IMR-90 (cell line): ENCODE results near the gene MUC5B. TPM values are rescaled to one million over a fixed set of nuclear protein-coding genes. Genes with fewer than 3 reads are reported as not detected.
"Not testable (repeated sequence)": the region's sequence is repeated elsewhere in the genome, so short reads cannot be mapped to it uniquely, and the experiment has no call there.

ENCODE experiments used
- ATAC-seq: fragments of 200-7000 bp; cut with Tn5 transposase; 2 replicates; pipeline ENCODE4 v1.9.1; 2020; ENCODE audit warnings: low read depth, mild to moderate bottlenecking, moderate library complexity
- BruUV-seq: library from RNA; stranded (reverse); fragments of 400-500 nt; replicated peaks from 2 replicates; lab custom pipeline; 2021; lab: Mats Ljungman, UMichigan
- CTCF ChIA-PET: fragments of 300-600 bp; formaldehyde crosslinking; extraction: SDS; loops from one replicate; lab custom pipeline; 2021; ENCODE audit warnings: antibody characterized with exemption; lab: Yijun Ruan, JAX
- POLR2A ChIA-PET: fragments of 300-600 bp; sonication (Branson Sonifier 250); formaldehyde crosslinking; loops from one replicate; lab custom pipeline; 2022; ENCODE audit warnings: antibody characterized with exemption; ENCODE audit not compliant: unreplicated experiment; lab: Charles Lee
- DNase-seq: peaks from one replicate; pipeline ENCODE4 v3.0.0; 2013
- H2AFZ ChIP-seq: replicated peaks from 2 replicates; pipeline ENCODE3; 2013; ENCODE audit warnings: low read length, mild to moderate bottlenecking; ENCODE audit not compliant: poor library complexity
- H2AK5ac ChIP-seq: 2 replicates; pipeline ENCODE4 v1.6.1; 2013; ENCODE audit warnings: low read depth, low read length, inconsistent platforms
- H2AK9ac ChIP-seq: replicated peaks from 2 replicates; pipeline ENCODE3; 2013; ENCODE audit warnings: mild to moderate bottlenecking, low read depth, low read length, moderate library complexity; ENCODE audit not compliant: poor library complexity
- H2BK120ac ChIP-seq: 2 replicates; pipeline ENCODE4 v1.6.1; 2013; ENCODE audit warnings: low read depth, low read length, inconsistent platforms
- H2BK15ac ChIP-seq: 3 replicates; pipeline ENCODE4 v1.6.1; 2013; ENCODE audit warnings: low read depth, low read length, inconsistent platforms
- H2BK20ac ChIP-seq: 2 replicates; pipeline ENCODE4 v1.6.1; 2013; ENCODE audit warnings: low read depth, mild to moderate bottlenecking, inconsistent platforms, low read length, moderate library complexity
- H2BK5ac ChIP-seq: 2 replicates; pipeline ENCODE4 v1.6.1; 2013; ENCODE audit warnings: mild to moderate bottlenecking, low read depth, low read length, inconsistent platforms; ENCODE audit not compliant: poor library complexity, severe bottlenecking
- H3K14ac ChIP-seq: replicated peaks from 2 replicates; pipeline ENCODE4 v1.6.1; 2013; ENCODE audit warnings: low read depth, low read length, inconsistent platforms
- H3K18ac ChIP-seq: 2 replicates; pipeline ENCODE4 v1.6.1; 2013; ENCODE audit warnings: low read depth, low read length, control low read depth
- H3K23ac ChIP-seq: 2 replicates; pipeline ENCODE4 v1.6.1; 2013; ENCODE audit warnings: low read depth, low read length, inconsistent platforms
- H3K27ac ChIP-seq: 2 replicates; pipeline ENCODE4 v1.5.1; 2013; ENCODE audit warnings: mild to moderate bottlenecking, control low read depth, low read length; ENCODE audit not compliant: insufficient read depth
- H3K27me3 ChIP-seq: 2 replicates; pipeline ENCODE4 v1.6.1; 2013; ENCODE audit warnings: low read length; ENCODE audit not compliant: control insufficient read depth, insufficient read depth
- H3K36me3 ChIP-seq: 2 replicates; pipeline ENCODE4 v1.6.1; 2013; ENCODE audit warnings: low read length, mixed read lengths; ENCODE audit not compliant: control insufficient read depth, insufficient read depth
- H3K4ac ChIP-seq: 2 replicates; pipeline ENCODE4 v1.6.1; 2013; ENCODE audit warnings: low read depth, low read length, inconsistent platforms
- H3K4me1 ChIP-seq: 2 replicates; pipeline ENCODE4 v1.6.1; 2013; ENCODE audit warnings: low read length, mixed read lengths; ENCODE audit not compliant: control insufficient read depth, insufficient read depth
- H3K4me2 ChIP-seq: 2 replicates; pipeline ENCODE4 v1.6.1; 2013; ENCODE audit warnings: low read depth, mild to moderate bottlenecking, control low read depth, low read length, moderate library complexity
- H3K4me3 ChIP-seq: 2 replicates; pipeline ENCODE4 v1.5.1; 2013; ENCODE audit warnings: low read depth, mild to moderate bottlenecking, control low read depth, low read length, moderate library complexity; ENCODE audit not compliant: insufficient read depth
- H3K56ac ChIP-seq: 2 replicates; pipeline ENCODE4 v1.6.1; 2013; ENCODE audit warnings: low read length, inconsistent platforms; ENCODE audit not compliant: insufficient read depth; ENCODE audit errors: extremely low read depth
- H3K79me1 ChIP-seq, 2 experiments: 2 replicates each; pipeline ENCODE4 v1.6.1; 2013; ENCODE audit warnings: low read length in 2 of 2, inconsistent platforms in 1 of 2, low read depth in 1 of 2
- H3K9ac ChIP-seq: 2 replicates; pipeline ENCODE4 v1.6.1; 2013; ENCODE audit warnings: low read depth, low read length, control low read depth
- H3K9me1 ChIP-seq: 2 replicates; pipeline ENCODE4 v1.6.1; 2013; ENCODE audit warnings: low read length, inconsistent platforms; ENCODE audit not compliant: insufficient read depth
- H3K9me3 ChIP-seq: 2 replicates; pipeline ENCODE4 v1.6.1; 2013; ENCODE audit warnings: low read length; ENCODE audit not compliant: control insufficient read depth, insufficient read depth
- H4K20me1 ChIP-seq: 2 replicates; pipeline ENCODE4 v1.6.1; 2013; ENCODE audit warnings: low read length, inconsistent platforms; ENCODE audit not compliant: insufficient read depth
- H4K5ac ChIP-seq: 2 replicates; pipeline ENCODE4 v1.6.1; 2013; ENCODE audit warnings: mild to moderate bottlenecking, low read depth, low read length, control low read depth
- H4K8ac ChIP-seq, 2 experiments: 2 replicates each; pipeline ENCODE4 v1.6.1; 2013; ENCODE audit warnings: low read depth in 2 of 2, low read length in 2 of 2, control low read depth in 1 of 2, inconsistent platforms in 1 of 2
- H4K91ac ChIP-seq: 2 replicates; pipeline ENCODE4 v1.6.1; 2013; ENCODE audit warnings: low read depth, low read length, inconsistent platforms; ENCODE audit not compliant: insufficient read depth
- WGBS, 2 experiments: methylation state at CpG; one replicate each; pipeline versions ENCODE4 v1.1.5 to v1.1.7; 2013; ENCODE audit warnings: missing lambda C conversion rate in 2 of 2; ENCODE audit not compliant: insufficient read length in 1 of 2; ENCODE audit errors: extremely low coverage in 2 of 2; 5-methylcytosine and 5-hydroxymethylcytosine counted together
- dilution Hi-C: fragments of 300-500 bp; cut with HindIII; formaldehyde crosslinking; loops from one replicate; pipeline ENCODE4 v1.14.3; 2018; ENCODE audit warnings: low sequenced_read_pairs; ENCODE audit not compliant: unreplicated experiment
- in situ Hi-C: fragments of 300-500 bp; cut with MboI; formaldehyde crosslinking; loops from 3 replicates; pipeline ENCODE4 v1.14.3; 2019; ENCODE audit warnings: low sequenced_read_pairs, inconsistent platforms, mixed read lengths
- intact Hi-C: fragments of 100-400 bp; cut with micrococcal nuclease; formaldehyde crosslinking; loops from 2 replicates; pipeline ENCODE4 v1.10.0; 2022
- polyA plus RNA-seq, 3 experiments: library from polyadenylated mRNA; depleted of rRNA; stranded (reverse); fragments of >200 nt; gene quantifications; 2 replicates each; pipeline ENCODE4 v1.2.3, GENCODE V29; 2012; ENCODE audit warnings: low replicate concordance in 1 of 3
- total RNA-seq: library from RNA; depleted of rRNA; stranded (reverse); fragments of >200 nt; gene quantifications from 2 replicates; pipeline ENCODE4 v1.2.3, GENCODE V29; 2012

The MUC5B gene
- total and polyA plus RNA-seq, 2 of the 4 experiments (the other 2 are of a cell fraction), result not detected

GRCh38 chr11:1266976-1267375 lies 44.1 kb downstream of the MUC5B start:
- H3K4ac ChIP-seq, H3K27ac ChIP-seq, H3K18ac ChIP-seq, H3K9me1 ChIP-seq, dilution Hi-C loops, H3K79me1 ChIP-seq, H4K5ac ChIP-seq, H4K8ac ChIP-seq, DNase-seq, intact Hi-C loops, H3K4me2 ChIP-seq, in situ Hi-C loops, H2BK120ac ChIP-seq, H4K91ac ChIP-seq, BruUV-seq, H3K36me3 ChIP-seq, H3K9ac ChIP-seq, H2BK5ac ChIP-seq, H3K9me3 ChIP-seq, H3K4me1 ChIP-seq, H3K56ac ChIP-seq, H4K20me1 ChIP-seq, H2AK9ac ChIP-seq, POLR2A ChIA-PET, H3K23ac ChIP-seq, ATAC-seq, H3K27me3 ChIP-seq, H3K14ac ChIP-seq, H2BK15ac ChIP-seq, H3K4me3 ChIP-seq, H2AK5ac ChIP-seq, H2BK20ac ChIP-seq, H2AFZ ChIP-seq: not testable (repeated sequence)
- CTCF ChIA-PET, result interaction anchor here (0.6 kb wide), 1 partner anchor 313 kb away, joined by 4 read pairs; no protein-coding TSS in a partner anchor
- WGBS, 2 experiments, result no CpG with 5 or more reads among the region's 2 CpGs
